Keratinocyte (primary cell): ENCODE results near the gene UBE2QL1. TPM values are rescaled to one million over a fixed set of nuclear protein-coding genes. Genes with fewer than 3 reads are reported as not detected.

ENCODE experiments used
- DNase-seq: peaks from one replicate; pipeline ENCODE4 v3.0.0-alpha.2; 2011; ENCODE audit warnings: low read depth, missing footprints, low spot score
- FAIRE-seq: peaks from 2 replicates; lab custom pipeline; 2011; peaks lifted over from hg19 to GRCh38; lab: Jason Lieb, UNC
- H2AFZ ChIP-seq: 2 replicates; pipeline ENCODE4 v1.6.0; 2012; ENCODE audit warnings: low read length, control low read depth, inconsistent platforms; ENCODE audit not compliant: control insufficient read depth
- H3K27ac ChIP-seq: 2 replicates; pipeline ENCODE4 v1.5.1; 2011; ENCODE audit warnings: low read length; ENCODE audit not compliant: control insufficient read depth, insufficient read depth
- H3K27me3 ChIP-seq: 3 replicates; pipeline ENCODE4 v1.6.0; 2011; ENCODE audit warnings: low read length; ENCODE audit not compliant: control insufficient read depth, insufficient read depth; ENCODE audit errors: extremely low read depth
- H3K36me3 ChIP-seq, 2 experiments: 2 replicates in 1 of 2; 3 replicates in 1 of 2; pipeline ENCODE4 v1.5.1; 2011; ENCODE audit warnings: low read length in 2 of 2, mild to moderate bottlenecking in 1 of 2; ENCODE audit not compliant: control insufficient read depth in 2 of 2, insufficient read depth in 2 of 2; ENCODE audit errors: extremely low read depth in 1 of 2
- H3K4me1 ChIP-seq: 3 replicates; pipeline ENCODE4 v1.5.1; 2011; ENCODE audit warnings: low read length; ENCODE audit not compliant: control insufficient read depth, insufficient read depth; ENCODE audit errors: extremely low read depth
- H3K4me2 ChIP-seq: 3 replicates; pipeline ENCODE4 v1.6.0; 2011; ENCODE audit warnings: low read depth, low read length; ENCODE audit not compliant: control insufficient read depth, insufficient read depth; ENCODE audit errors: extremely low read depth
- H3K4me3 ChIP-seq, 3 experiments: fragments of 200-600 bp in 1 of 3; sonication (generic) in 1 of 3; 2 replicates in 2 of 3; 3 replicates in 1 of 3; pipeline ENCODE4 v1.5.1; 2011 to 2016; ENCODE audit warnings: low read length in 3 of 3, mild to moderate bottlenecking in 3 of 3, control low read depth in 2 of 3, inconsistent platforms in 1 of 3, low read depth in 1 of 3, mixed read lengths in 1 of 3, mixed run types in 1 of 3, moderate library complexity in 1 of 3; ENCODE audit not compliant: control insufficient read depth in 2 of 3, insufficient read depth in 2 of 3; ENCODE audit errors: extremely low read depth in 1 of 3
- H3K79me2 ChIP-seq: 2 replicates; pipeline ENCODE4 v1.6.0; 2012; ENCODE audit warnings: low read length; ENCODE audit not compliant: control insufficient read depth, insufficient read depth
- H3K9ac ChIP-seq: 3 replicates; pipeline ENCODE4 v1.6.0; 2011; ENCODE audit warnings: low read length; ENCODE audit not compliant: control insufficient read depth, insufficient read depth; ENCODE audit errors: extremely low read depth
- H3K9me1 ChIP-seq: 3 replicates; pipeline ENCODE4 v1.6.0; 2011; ENCODE audit warnings: low read length; ENCODE audit not compliant: control insufficient read depth, insufficient read depth; ENCODE audit errors: extremely low read depth
- H3K9me3 ChIP-seq: 2 replicates; pipeline ENCODE4 v1.5.1; 2012; ENCODE audit warnings: low read depth, low read length; ENCODE audit not compliant: control insufficient read depth
- H4K20me1 ChIP-seq: 3 replicates; pipeline ENCODE4 v1.6.0; 2011; ENCODE audit warnings: low read length; ENCODE audit not compliant: control insufficient read depth, insufficient read depth; ENCODE audit errors: extremely low read depth
- CTCF ChIP-seq, 3 experiments: IDR thresholded peaks in 1 of 3; conservative IDR thresholded peaks in 1 of 3; optimal IDR thresholded peaks in 1 of 3; 2 replicates in 2 of 3; 3 replicates in 1 of 3; pipeline versions ENCODE3 to v1.5.1; 2011; ENCODE audit warnings: low read length in 3 of 3, mild to moderate bottlenecking in 3 of 3, moderate library complexity in 2 of 3, control low read depth in 1 of 3, inconsistent platforms in 1 of 3; ENCODE audit not compliant: insufficient read depth in 2 of 3; ENCODE audit errors: extremely low read depth in 1 of 3
- EZH2 ChIP-seq: IDR thresholded peaks from one replicate; pipeline ENCODE4 v1.6.1; 2012; ENCODE audit warnings: inconsistent platforms, mild to moderate bottlenecking, low read length, moderate library complexity
- dilution Hi-C: fragments of 300-500 bp; cut with MboI; formaldehyde crosslinking; loops from one replicate; pipeline ENCODE4 v1.7.0; 2020; ENCODE audit warnings: low sequenced_read_pairs; ENCODE audit not compliant: extremely low pct_ligation_motif_present
- polyA plus RNA-seq, 5 experiments: library from polyadenylated mRNA; depleted of rRNA in 3 of 5; stranded (reverse) in 3 of 5; stranded (forward) in 1 of 5; unstranded in 1 of 5; fragments of >200 nt; gene quantifications; 1 replicate in 1 of 5; 2 replicates in 3 of 5; 3 replicates in 1 of 5; pipeline versions ENCODE4 v1.2.1 to v1.2.3, GENCODE V29; 2011 to 2012; ENCODE audit warnings: missing spikeins in 2 of 5, low read depth in 1 of 5, low replicate concordance in 1 of 5

Gene UBE2QL1
- polyA plus RNA-seq, 1 donor (not counting 4 experiments of a cell fraction or from before 2014, with no cell fraction given) = not detected

GRCh38 chr5:6486074-6486473, 37.4 kb downstream of the UBE2QL1 start:
- Histone ChIP-seq H3K4me1 (no peaks in the 10 kb centered on the region), H3K4me2 (no peak overlapping the region), H3K9me3 (no peaks in the 10 kb centered on the region), H2AFZ (no peak overlapping the region), H3K27ac (no peak overlapping the region), H3K9me1 (no peaks in the 10 kb centered on the region), H3K4me3 (no peak overlapping the region), H3K36me3 (no peaks in the 10 kb centered on the region), H3K79me2 (no peaks in the 10 kb centered on the region), H3K9ac (no peak overlapping the region), H4K20me1 (no peaks in the 10 kb centered on the region), H3K27me3 (no peaks in the 10 kb centered on the region)
- dilution Hi-C loops = no loop called here
- TF ChIP-seq CTCF (optimal IDR thresholded peaks at IDR 0.05 in 1 of 3, IDR thresholded peaks at IDR 0.05 in 1 of 3, conservative IDR thresholded peaks at IDR 0.05 in 1 of 3; ENCODE audit: extremely low read depth in 1 of 3, insufficient read depth in 2 of 3, low read length in 3 of 3) (no peak), EZH2 (no peak)
- DNase-seq (no peak), FAIRE-seq (no peak)

- H3K27ac ChIP-seq = no peak overlapping the region
- H3K4me3 ChIP-seq = no peak overlapping the region
- H3K27me3 ChIP-seq = no peaks in the 10 kb centered on the region
- dilution Hi-C loops = no loop called here
- no peak overlapping the region for H2AFZ ChIP-seq
- no peak for DNase-seq
- H3K4me2 ChIP-seq = no peak overlapping the region
- no peaks in the 10 kb centered on the region for H3K36me3 ChIP-seq
- TF ChIP-seq CTCF (optimal IDR thresholded peaks at IDR 0.05 in 1 of 3, IDR thresholded peaks at IDR 0.05 in 1 of 3, conservative IDR thresholded peaks at IDR 0.05 in 1 of 3; ENCODE audit: extremely low read depth in 1 of 3, insufficient read depth in 2 of 3, low read length in 3 of 3) (no peak), EZH2 (no peak)
- H3K4me1 ChIP-seq = no peaks in the 10 kb centered on the region
- H4K20me1 ChIP-seq = no peaks in the 10 kb centered on the region
- no peaks in the 10 kb centered on the region for H3K9me3 ChIP-seq
- no peaks in the 10 kb centered on the region for H3K9me1 ChIP-seq
- no peak overlapping the region for H3K9ac ChIP-seq
- no peak for FAIRE-seq
- H3K79me2 ChIP-seq = no peaks in the 10 kb centered on the region
Measured at GRCh38 chr5:6487081-6487480, 38.4 kb downstream of the UBE2QL1 start.
